GM12878 (cell line): ENCODE results near the gene SMIM20. TPM values are rescaled to one million over a fixed set of nuclear protein-coding genes. Genes with fewer than 3 reads are reported as not detected.

Source experiments
- ATAC-seq: fragments of 200-7000 bp; cut with Tn5 transposase; 3 replicates; pipeline ENCODE4 v1.9.1; 2020; ENCODE audit warnings: mild to moderate bottlenecking, moderate library complexity
- BruUV-seq: library from RNA; stranded (reverse); fragments of 400-500 nt; replicated peaks from 2 replicates; lab custom pipeline; 2021; lab: Mats Ljungman, UMichigan
- CTCF ChIA-PET: fragments of 300-600 bp; sonication (Branson Sonifier 250); formaldehyde crosslinking; extraction: SDS; loops from one replicate; lab custom pipeline; 2021; ENCODE audit warnings: inconsistent platforms; lab: Yijun Ruan, JAX
- POLR2A ChIA-PET: fragments of 350-600 bp; formaldehyde crosslinking; extraction: SDS; loops from one replicate; lab custom pipeline; 2021; ENCODE audit warnings: inconsistent platforms; lab: Charles Lee
- RAD21 ChIA-PET: fragments of 300-600 bp; sonication (Branson Sonifier 250); formaldehyde crosslinking; loops from one replicate; lab custom pipeline; 2023; ENCODE audit warnings: antibody characterized with exemption; ENCODE audit not compliant: unreplicated experiment; lab: Charles Lee
- SMC1A ChIA-PET: fragments of 300-600 bp; sonication (Branson Sonifier 250); formaldehyde crosslinking; loops from one replicate; lab custom pipeline; 2023; ENCODE audit not compliant: unreplicated experiment, uncharacterized antibody; lab: Charles Lee
- DNase-seq: peaks from one replicate; pipeline ENCODE4 v3.0.0-alpha.2; 2011; ENCODE audit warnings: low read depth, low spot score
- FAIRE-seq: peaks from 3 replicates; lab custom pipeline; 2011; peaks lifted over from hg19 to GRCh38; lab: Jason Lieb, UNC
- H2AFZ ChIP-seq: 2 replicates; pipeline ENCODE4 v1.6.0; 2011; ENCODE audit warnings: low read depth, low read length, control low read depth; ENCODE audit not compliant: control insufficient read depth
- H3K27ac ChIP-seq: 2 replicates; pipeline ENCODE4 v1.5.1; 2011; ENCODE audit warnings: control low read depth; ENCODE audit not compliant: control insufficient read depth, insufficient read depth
- H3K27me3 ChIP-seq, 2 experiments: replicated peaks in 1 of 2; 2 replicates each; pipeline versions ENCODE4 v1.6.0 to v1.6.1; 2011; ENCODE audit warnings: low read length in 1 of 2; ENCODE audit not compliant: control insufficient read depth in 2 of 2, insufficient read depth in 2 of 2
- H3K36me3 ChIP-seq, 2 experiments: 2 replicates each; pipeline ENCODE4 v1.5.1; 2011; ENCODE audit warnings: low read length in 1 of 2; ENCODE audit not compliant: control insufficient read depth in 2 of 2, insufficient read depth in 2 of 2
- H3K4me1 ChIP-seq: 2 replicates; pipeline ENCODE4 v1.6.1; 2011; ENCODE audit warnings: mild to moderate bottlenecking, low read length, moderate library complexity, mixed read lengths; ENCODE audit not compliant: control insufficient read depth, insufficient read depth
- H3K4me2 ChIP-seq: 2 replicates; pipeline ENCODE4 v1.6.0; 2011; ENCODE audit warnings: control low read depth; ENCODE audit not compliant: control insufficient read depth, insufficient read depth
- H3K4me3 ChIP-seq: fragments of 200-600 bp; sonication (generic); 2 replicates; pipeline ENCODE4 v1.5.1; 2016
- H3K79me2 ChIP-seq: 2 replicates; pipeline ENCODE4 v1.6.0; 2011; ENCODE audit warnings: low read length; ENCODE audit not compliant: control insufficient read depth, insufficient read depth
- H3K9ac ChIP-seq: 2 replicates; pipeline ENCODE4 v1.8.0; 2011; ENCODE audit warnings: low read length, control low read depth, mixed read lengths; ENCODE audit not compliant: control insufficient read depth, insufficient read depth
- H3K9me3 ChIP-seq: replicated peaks from 3 replicates; pipeline ENCODE4 v1.5.1; 2011; ENCODE audit warnings: mild to moderate bottlenecking, low read length; ENCODE audit not compliant: control insufficient read depth, insufficient read depth
- H4K20me1 ChIP-seq: 2 replicates; pipeline ENCODE4 v1.6.0; 2011; ENCODE audit not compliant: control insufficient read depth, insufficient read depth
- ASH2L ChIP-seq: fragments of 300-600, 200-600 bp; sonication (generic); IDR thresholded peaks from 2 replicates; pipeline ENCODE4 v1.6.1; 2017; ENCODE audit warnings: low read depth, mild to moderate bottlenecking, borderline replicate concordance
- CBFB ChIP-seq: IDR thresholded peaks from 2 replicates; pipeline ENCODE4 v1.6.1; 2016; ENCODE audit warnings: antibody characterized with exemption, low read depth
- CUX1 ChIP-seq: IDR thresholded peaks from 2 replicates; pipeline ENCODE4 v1.6.1; 2012; ENCODE audit warnings: improper control_type of control experiment, low read depth, low read length; ENCODE audit not compliant: insufficient replicate concordance
- IRF4 ChIP-seq: IDR thresholded peaks from 2 replicates; pipeline ENCODE4 v1.6.1; 2011; ENCODE audit warnings: low read depth, low read length
- NFIC ChIP-seq: IDR thresholded peaks from 2 replicates; pipeline ENCODE4 v1.6.1; 2012; ENCODE audit warnings: low read depth, mild to moderate bottlenecking, inconsistent platforms, low read length, moderate library complexity
- PKNOX1 ChIP-seq: fragments of 450-650 bp; IDR thresholded peaks from 2 replicates; pipeline ENCODE4 v1.6.1; 2016; ENCODE audit warnings: mild to moderate bottlenecking
- PML ChIP-seq: IDR thresholded peaks from 2 replicates; pipeline ENCODE4 v1.6.1; 2012; ENCODE audit warnings: low read length, inconsistent platforms
- POLR2AphosphoS5 ChIP-seq: IDR thresholded peaks from 2 replicates; pipeline ENCODE4 v1.6.1; 2011; ENCODE audit warnings: mild to moderate bottlenecking, low read length, inconsistent platforms
- RBBP5 ChIP-seq: fragments of 200-600 bp; sonication (generic); conservative IDR thresholded peaks from 2 replicates; pipeline ENCODE4 v1.6.1; 2016
- RUNX3 ChIP-seq: IDR thresholded peaks from 2 replicates; pipeline ENCODE4 v1.6.1; 2012; ENCODE audit warnings: low read length, inconsistent platforms
- SMARCA5 ChIP-seq: fragments of 450-650 bp; IDR thresholded peaks from 2 replicates; pipeline ENCODE4 v1.6.1; 2017; ENCODE audit warnings: mild to moderate bottlenecking
- ZNF217 ChIP-seq: fragments of 450-650 bp; IDR thresholded peaks from 2 replicates; pipeline ENCODE4 v1.6.1; 2017; ENCODE audit warnings: antibody characterized with exemption, mild to moderate bottlenecking
- ZZZ3 ChIP-seq: IDR thresholded peaks from 2 replicates; pipeline ENCODE4 v1.6.1; 2011; ENCODE audit warnings: low read depth; ENCODE audit not compliant: control insufficient read depth, insufficient read length
- WGBS: methylation state at CpG from one replicate; pipeline ENCODE4 v1.1.6; 2016; ENCODE audit warnings: low lambda C conversion rate; ENCODE audit not compliant: insufficient replicate concordance, insufficient coverage; ENCODE audit errors: missing lambda C conversion rate; 5-methylcytosine and 5-hydroxymethylcytosine counted together
- in situ Hi-C: fragments of 300-500 bp; cut with MboI; formaldehyde crosslinking; loops from 9 replicates; pipeline ENCODE4 v1.14.3; 2018; ENCODE audit warnings: mixed read lengths
- intact Hi-C: fragments of 100-400 bp; cut with micrococcal nuclease; formaldehyde crosslinking; loops from one replicate; pipeline ENCODE4 v1.14.2; 2022; ENCODE audit not compliant: unreplicated experiment
- polyA plus RNA-seq, 11 experiments: library from polyadenylated mRNA; depleted of rRNA in 4 of 11; unstranded in 6 of 11; stranded (reverse) in 5 of 11; fragments of >200 nt; fragmentation: Nextera tagmentation in 4 of 11; fragmentation: Illumina TruSeq in 1 of 11; extraction: Ambion mirVana in 4 of 11; extraction: Trizol in 1 of 11; gene quantifications; 1 replicate in 1 of 11; 2 replicates in 10 of 11; pipeline versions ENCODE4 v1.2.1 to v1.2.3, GENCODE V29; 2011 to 2016; ENCODE audit warnings: inconsistent platforms in 2 of 11, missing spikeins in 2 of 11, low read depth in 1 of 11
- total RNA-seq, 4 experiments: library from RNA; depleted of rRNA in 3 of 4; stranded (reverse); fragments of >200 nt in 3 of 4; fragmentation: Illumina TruSeq in 1 of 4; extraction: Trizol in 1 of 4; gene quantifications; 2 replicates each; pipeline versions ENCODE4 v1.2.1 to v1.2.3, GENCODE V29; 2013 to 2021

The SMIM20 gene
- total and polyA plus RNA-seq, 10 of the 15 experiments (the other 5 are each of a cell fraction or from before 2014, with no cell fraction given): 17.3 to 38.0 (median 28.8) TPM

GRCh38 chr4:25927361-25928195, 13.6 kb downstream of the SMIM20 start (continued):
- TF ChIP-seq ZZZ3: no peak
- no peak for TF ChIP-seq PML
- TF ChIP-seq IRF4: no peak
- TF ChIP-seq NFIC: no peak
- no peak for TF ChIP-seq RBBP5
- no peak for TF ChIP-seq ASH2L
- no peak for TF ChIP-seq CBFB
- TF ChIP-seq PKNOX1: no peak

GRCh38 chr4:25928379-25929297, 14.6 kb downstream of the SMIM20 start:
- WGBS: 87% methylated on average over 11 of the region's 11 CpGs
- Histone ChIP-seq H3K27ac (no peak overlapping the region), H3K9me3 (no peaks in the 10 kb centered on the region), H3K79me2 (no peaks in the 10 kb centered on the region), H3K9ac (no peak overlapping the region), H3K4me1 (no peaks in the 10 kb centered on the region), H3K36me3 (no peaks in the 10 kb centered on the region), H2AFZ (no peak overlapping the region), H3K4me2 (no peak overlapping the region), H3K4me3 (no peak overlapping the region), H4K20me1 (no peaks in the 10 kb centered on the region), H3K27me3 (no peaks in the 10 kb centered on the region)
- POLR2A ChIA-PET: interaction anchor here (0.5 to 2.2 kb wide), 5 partner anchors 10 to 43 kb away, joined by 3 to 6 read pairs (median 4); no protein-coding TSS in a partner anchor
- FAIRE-seq (no peak), DNase-seq (no peak), ATAC-seq (no peak)
- SMC1A ChIA-PET: interaction anchor here (0.7 to 2.1 kb wide), 9 partner anchors 9 to 390 kb away, joined by 3 to 12 read pairs (median 4); no protein-coding TSS in a partner anchor
- BruUV-seq: no TSS peak
- in situ Hi-C loops: no loop called here
- RAD21 ChIA-PET: interaction anchor here (1.0 to 1.6 kb wide), 2 partner anchors 35 to 86 kb away, joined by 3 to 4 read pairs; no protein-coding TSS in a partner anchor
- intact Hi-C loops: loop anchor here (5.0 kb wide), 2 partner anchors 389 to 484 kb away; no protein-coding TSS in a partner anchor
- CTCF ChIA-PET: interaction anchor here (0.7 to 5.8 kb wide), 18 partner anchors 9 to 403 kb away, joined by 3 to 62 read pairs (median 3); no protein-coding TSS in a partner anchor
- TF ChIP-seq POLR2AphosphoS5 (no peak), SMARCA5 (no peak), CUX1 (no peak), RUNX3 (no peak), ZNF217 (no peak)
